Upper lobe of right lung (tissue), 1 donor: ENCODE results near the gene OR6A2. TPM values are rescaled to one million over a fixed set of nuclear protein-coding genes. Genes with fewer than 3 reads are reported as not detected.

Source experiments
- ATAC-seq: fragments of 200-7000 bp; cut with Tn5 transposase; one replicate; pipeline ENCODE4 v1.9.1; 2020; ENCODE audit warnings: mild to moderate bottlenecking, moderate library complexity
- DNase-seq: peaks from one replicate; pipeline ENCODE4 v3.0.0-alpha.2; 2020
- H3K27ac ChIP-seq: fragments of 200-600 bp; one replicate; pipeline ENCODE4 v1.8.0; 2022
- H3K27me3 ChIP-seq: fragments of 200-600 bp; one replicate; pipeline ENCODE4 v1.8.0; 2022; ENCODE audit warnings: mild to moderate bottlenecking
- H3K36me3 ChIP-seq: fragments of 200-600 bp; one replicate; pipeline ENCODE4 v1.8.0; 2022
- H3K4me1 ChIP-seq: fragments of 200-600 bp; one replicate; pipeline ENCODE4 v1.8.0; 2022
- H3K4me3 ChIP-seq: fragments of 200-600 bp; one replicate; pipeline ENCODE4 v1.8.0; 2022; ENCODE audit warnings: mild to moderate bottlenecking
- H3K9me3 ChIP-seq: fragments of 200-600 bp; one replicate; pipeline ENCODE4 v1.8.0; 2022
- intact Hi-C: fragments of 100-400 bp; cut with DNase I; formaldehyde crosslinking; loops from one replicate; pipeline ENCODE4 v1.11.0; 2022
- total RNA-seq: library from RNA; stranded (reverse); fragmentation: NEBNext Ultra II Directional; extraction: Animal tissue kit (Norgen Biotek cat#: 25700); gene quantifications from one replicate; pipeline ENCODE4 v1.2.1, GENCODE V29; 2021
- TF ChIP-seq, protein P1 (sequence below): fragments of 200-600 bp; IDR thresholded peaks from one replicate; pipeline ENCODE4 v1.8.0; 2022; ENCODE audit warnings: antibody characterized with exemption
- donor health status: DM: no; HTN: yes; CAD: no; lungs with severe emphysema.

OR6A2 gene
- total RNA-seq, 1 donor from 2014 or later = not detected

DNA sequence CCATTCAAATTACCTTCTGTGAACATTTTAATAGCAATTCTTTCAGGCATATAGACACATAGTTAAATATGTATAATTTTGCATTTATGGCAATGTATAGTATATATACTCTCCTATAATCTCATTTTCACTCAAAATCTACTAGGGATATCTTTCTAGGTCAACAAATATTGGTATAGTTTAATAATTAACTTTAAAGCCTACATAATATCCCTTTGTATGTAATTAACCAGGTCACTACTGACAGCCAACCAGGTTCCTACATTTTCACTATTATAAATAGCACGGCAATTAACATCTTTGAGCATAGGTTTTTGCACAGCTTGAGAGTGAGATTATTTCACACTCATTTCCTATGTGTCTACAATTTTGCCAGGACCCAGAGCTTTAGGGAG is 43.5 kb downstream of the OR6A2 start:
- intact Hi-C loops = no loop called here

DNA sequence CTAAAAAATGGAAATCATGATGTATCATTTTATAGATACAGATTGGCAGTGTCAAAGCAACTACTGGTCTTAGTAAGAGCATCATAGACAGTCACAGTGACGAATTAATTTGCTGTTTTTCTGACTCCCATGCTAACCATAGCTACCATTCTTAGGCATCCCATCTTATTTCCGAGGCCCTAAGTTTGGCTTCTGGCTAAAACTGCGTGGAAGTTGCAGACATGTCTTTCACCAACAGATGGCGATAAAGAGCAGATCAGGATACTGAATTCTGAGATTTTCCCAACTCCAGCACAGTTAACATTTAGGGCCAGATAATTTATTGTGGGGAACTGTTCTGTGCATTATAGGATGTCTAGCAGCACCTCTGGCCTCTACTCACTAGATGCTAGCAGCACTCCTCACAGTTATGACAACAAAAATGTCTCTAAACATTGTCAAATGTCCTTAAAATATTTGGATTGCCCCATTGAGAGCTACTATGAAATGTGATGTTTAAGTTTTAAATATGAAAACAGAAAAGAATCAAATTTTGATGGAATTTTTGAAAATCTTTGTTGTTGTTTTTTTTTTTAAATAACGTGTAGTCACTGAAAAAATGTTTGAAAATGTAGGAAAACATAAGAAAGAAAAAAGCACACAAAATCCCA is 44.1 kb downstream of the OR6A2 start:
- TF ChIP-seq, protein P1, sequence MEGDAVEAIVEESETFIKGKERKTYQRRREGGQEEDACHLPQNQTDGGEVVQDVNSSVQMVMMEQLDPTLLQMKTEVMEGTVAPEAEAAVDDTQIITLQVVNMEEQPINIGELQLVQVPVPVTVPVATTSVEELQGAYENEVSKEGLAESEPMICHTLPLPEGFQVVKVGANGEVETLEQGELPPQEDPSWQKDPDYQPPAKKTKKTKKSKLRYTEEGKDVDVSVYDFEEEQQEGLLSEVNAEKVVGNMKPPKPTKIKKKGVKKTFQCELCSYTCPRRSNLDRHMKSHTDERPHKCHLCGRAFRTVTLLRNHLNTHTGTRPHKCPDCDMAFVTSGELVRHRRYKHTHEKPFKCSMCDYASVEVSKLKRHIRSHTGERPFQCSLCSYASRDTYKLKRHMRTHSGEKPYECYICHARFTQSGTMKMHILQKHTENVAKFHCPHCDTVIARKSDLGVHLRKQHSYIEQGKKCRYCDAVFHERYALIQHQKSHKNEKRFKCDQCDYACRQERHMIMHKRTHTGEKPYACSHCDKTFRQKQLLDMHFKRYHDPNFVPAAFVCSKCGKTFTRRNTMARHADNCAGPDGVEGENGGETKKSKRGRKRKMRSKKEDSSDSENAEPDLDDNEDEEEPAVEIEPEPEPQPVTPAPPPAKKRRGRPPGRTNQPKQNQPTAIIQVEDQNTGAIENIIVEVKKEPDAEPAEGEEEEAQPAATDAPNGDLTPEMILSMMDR = peak; percentile 90
- intact Hi-C loops = no loop called here
- Histone ChIP-seq H3K27me3 (no peaks in the 10 kb centered on the region), H3K4me1 (no peaks in the 10 kb centered on the region), H3K4me3 (no peak overlapping the region), H3K27ac (no peak overlapping the region), H3K9me3 (no peaks in the 10 kb centered on the region), H3K36me3 (no peaks in the 10 kb centered on the region)
- DNase-seq (no peak), ATAC-seq (peak; percentile 76)

More for the DNA sequence above, 43.5 kb downstream of the OR6A2 start:
- DNase-seq = no peak
- no peak for ATAC-seq
- no peak overlapping the region for H3K27ac ChIP-seq
- no peaks in the 10 kb centered on the region for H3K36me3 ChIP-seq
- TF ChIP-seq, protein P1 = no peak
- no peak overlapping the region for H3K4me3 ChIP-seq
- no peaks in the 10 kb centered on the region for H3K4me1 ChIP-seq
- no peaks in the 10 kb centered on the region for H3K9me3 ChIP-seq
- H3K27me3 ChIP-seq = no peaks in the 10 kb centered on the region

DNA sequence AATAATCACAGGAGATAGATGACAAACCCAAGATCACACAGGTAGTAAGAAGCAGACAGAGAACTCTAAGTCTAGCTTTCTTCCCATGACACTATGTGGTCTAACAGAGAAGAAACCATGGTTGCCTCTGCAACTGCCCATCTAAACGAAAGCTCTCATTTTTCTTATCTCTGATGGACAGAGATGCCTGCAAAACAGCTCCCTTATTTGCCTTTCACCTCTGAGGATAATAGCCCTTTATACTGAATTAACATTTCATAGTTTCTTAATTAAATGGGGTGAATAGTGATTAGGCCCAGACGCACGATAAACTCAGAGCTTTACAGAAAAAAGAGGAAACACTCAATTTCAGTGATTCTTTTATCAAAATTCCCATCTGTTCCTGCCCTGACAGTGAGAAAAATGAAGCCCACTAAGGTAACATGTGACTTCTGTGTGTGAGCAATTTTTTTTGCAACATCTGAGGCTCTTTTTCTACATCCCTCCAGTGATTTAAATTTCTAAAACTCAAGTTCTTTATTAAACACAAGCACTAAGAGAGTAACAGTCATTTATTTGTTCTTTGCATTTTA is 52.3 kb downstream of the OR6A2 start:
- TF ChIP-seq, protein P1 = no peak
- DNase-seq = no peak
- no peak for ATAC-seq
- H3K4me3 ChIP-seq = no peak overlapping the region
- H3K9me3 ChIP-seq = no peaks in the 10 kb centered on the region
- H3K36me3 ChIP-seq = no peaks in the 10 kb centered on the region
- no peaks in the 10 kb centered on the region for H3K27me3 ChIP-seq
- intact Hi-C loops = no loop called here
- peak overlapping the region; percentile 80 for H3K27ac ChIP-seq
- peaks cover 12% of the 10 kb centered on the region for H3K4me1 ChIP-seq

DNA sequence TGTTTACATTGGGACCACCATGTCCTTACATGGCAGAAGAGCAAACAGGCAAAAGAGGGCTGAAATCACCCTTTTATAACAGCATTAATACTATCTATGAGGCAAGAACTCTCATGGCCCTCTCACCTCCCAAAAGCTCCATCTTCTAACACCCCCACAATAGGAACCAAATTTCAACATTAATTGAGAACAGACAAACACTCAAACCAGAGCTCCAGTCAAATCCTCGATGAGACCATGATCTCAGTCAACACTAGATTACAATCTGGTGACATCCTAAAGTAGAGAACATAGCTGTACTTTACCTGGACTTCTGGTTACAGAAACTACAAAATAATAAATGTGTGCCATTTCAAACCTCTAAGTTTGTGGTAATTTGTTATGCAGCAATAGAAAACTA is 52.9 kb downstream of the OR6A2 start:
- peak overlapping the region; percentile 45 for H3K4me3 ChIP-seq
- intact Hi-C loops = no loop called here
- peak overlapping the region; percentile 80 for H3K27ac ChIP-seq
- ATAC-seq (peak; percentile 45), DNase-seq (no peak)
- peaks cover 12% of the 10 kb centered on the region for H3K4me1 ChIP-seq
- H3K36me3 ChIP-seq = no peaks in the 10 kb centered on the region
- TF ChIP-seq, protein P1 = no peak
- H3K27me3 ChIP-seq = no peaks in the 10 kb centered on the region
- H3K9me3 ChIP-seq = no peaks in the 10 kb centered on the region

DNA sequence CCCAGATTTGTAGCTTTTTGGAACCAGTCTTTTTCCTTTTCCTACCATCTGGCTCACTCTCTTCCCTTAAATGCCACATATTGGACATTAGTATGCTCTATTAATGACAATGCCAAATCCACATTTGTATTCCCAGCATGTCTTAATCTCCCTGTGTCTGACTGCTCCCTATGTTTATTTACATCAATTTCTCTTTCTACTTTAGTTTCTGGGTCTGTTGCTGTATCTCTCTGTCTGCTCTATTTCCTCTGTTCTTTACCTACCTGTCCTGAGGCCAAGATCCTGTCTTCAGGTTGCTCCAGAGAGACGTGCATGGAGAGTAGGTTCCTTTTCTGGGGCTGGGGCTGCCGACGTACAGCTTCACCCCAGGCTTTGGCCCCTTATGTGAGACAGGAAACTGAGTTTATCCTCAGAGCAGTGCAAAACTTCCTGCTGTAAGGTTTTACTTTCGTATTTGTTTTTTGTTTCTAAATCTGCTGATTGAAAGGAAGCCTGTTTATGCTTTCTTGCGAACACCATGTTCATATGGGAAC is 53.3 kb downstream of the OR6A2 start:
- TF ChIP-seq, protein P1 = no peak
- intact Hi-C loops = no loop called here
- H3K27ac ChIP-seq = peak overlapping the region; percentile 80
- H3K4me1 ChIP-seq = peaks cover 12% of the 10 kb centered on the region
- H3K36me3 ChIP-seq = no peaks in the 10 kb centered on the region
- H3K27me3 ChIP-seq = no peaks in the 10 kb centered on the region
- peak overlapping the region; percentile 45 for H3K4me3 ChIP-seq
- H3K9me3 ChIP-seq = no peaks in the 10 kb centered on the region
- no peak for DNase-seq
- ATAC-seq = peak; percentile 76
